OCI-LY7 (cell line): ENCODE results near the gene SPRYD4.

ENCODE experiments used
- CTCF ChIP-seq: fragments of 200-600 bp; sonication (generic); conservative IDR thresholded peaks from 2 replicates; pipeline ENCODE4 v1.5.1; 2014; ENCODE audit warnings: mild to moderate bottlenecking, antibody characterized with exemption, low read length, moderate library complexity, mixed read lengths
- EZH2phosphoT487 ChIP-seq: fragments of 200-600 bp; sonication (generic); IDR thresholded peaks from 2 replicates; pipeline ENCODE4 v1.6.1; 2018; ENCODE audit warnings: low read depth, borderline replicate concordance, mild to moderate bottlenecking, mixed run types, antibody characterized with exemption, low read length, moderate library complexity, mixed read lengths

GRCh38 chr12:56521209-56521589, 52.8 kb downstream of the SPRYD4 start:
- TF ChIP-seq CTCF (no peak), EZH2phosphoT487 (no peak)
